Large intestine (tissue), 12 donors: ENCODE data around the gene TMED10. TPM values are rescaled to one million over a fixed set of nuclear protein-coding genes. Genes with fewer than 3 reads are reported as not detected.

ENCODE experiments used
- DNase-seq, 2 donors: peaks; one replicate each; pipeline versions ENCODE4 v3.0.0 to v3.0.0-alpha.2; 2013
- H3K27ac ChIP-seq: one replicate; pipeline ENCODE4 v1.5.1; 2013; ENCODE audit warnings: low read length
- H3K27me3 ChIP-seq: 2 replicates; pipeline ENCODE4 v1.6.1; 2013; ENCODE audit warnings: low read length; ENCODE audit not compliant: control insufficient read depth, insufficient read depth
- H3K36me3 ChIP-seq: 2 replicates; pipeline ENCODE4 v1.6.1; 2013; ENCODE audit warnings: low read length; ENCODE audit not compliant: control insufficient read depth, insufficient read depth
- H3K4me1 ChIP-seq: one replicate; pipeline ENCODE4 v1.6.1; 2013; ENCODE audit warnings: low read length; ENCODE audit not compliant: control insufficient read depth, insufficient read depth
- H3K4me3 ChIP-seq: one replicate; pipeline ENCODE4 v1.5.1; 2013; ENCODE audit warnings: low read length
- H3K9me3 ChIP-seq: one replicate; pipeline ENCODE4 v1.6.1; 2013; ENCODE audit warnings: mild to moderate bottlenecking, low read depth, low read length, moderate library complexity; ENCODE audit not compliant: control insufficient read depth
- WGBS: methylation state at CpG from one replicate; pipeline ENCODE4 v1.1.5; 2013; ENCODE audit warnings: low lambda C conversion rate; ENCODE audit not compliant: insufficient coverage; 5-methylcytosine and 5-hydroxymethylcytosine counted together
- long read RNA-seq, 11 donors: transcript quantifications; one replicate each; lab custom pipeline, GENCODE V29; 2026
- polyA plus RNA-seq: library from polyadenylated mRNA; unstranded; fragments of 120-200 nt; gene quantifications from one replicate; pipeline ENCODE4 v1.2.1, GENCODE V29; 2013

TMED10 gene
- polyA plus RNA-seq, result 194 TPM
- long read RNA-seq, donor 1, full-length matches to known transcripts, result 48 of 48 reads
- long read RNA-seq, donor 1, partial matches to known transcripts, result 0 of 48 reads
- long read RNA-seq, donor 1, other reads (novel, unspliced or antisense), result 0 of 48 reads
- long read RNA-seq, donor 2, full-length matches to known transcripts, result 113 of 125 reads
- long read RNA-seq, donor 2, partial matches to known transcripts, result 12 of 125 reads
- long read RNA-seq, donor 2, other reads (novel, unspliced or antisense), result 0 of 125 reads
- long read RNA-seq, donor 3, result 0 reads
- long read RNA-seq, donor 4, full-length matches to known transcripts, result 18 of 18 reads
- long read RNA-seq, donor 4, partial matches to known transcripts, result 0 of 18 reads
- long read RNA-seq, donor 4, other reads (novel, unspliced or antisense), result 0 of 18 reads
- long read RNA-seq, donor 5, full-length matches to known transcripts, result 59 of 68 reads
- long read RNA-seq, donor 5, partial matches to known transcripts, result 9 of 68 reads
- long read RNA-seq, donor 5, other reads (novel, unspliced or antisense), result 0 of 68 reads
- long read RNA-seq, donor 6, full-length matches to known transcripts, result 94 of 94 reads
- long read RNA-seq, donor 6, partial matches to known transcripts, result 0 of 94 reads
- long read RNA-seq, donor 6, other reads (novel, unspliced or antisense), result 0 of 94 reads
- long read RNA-seq, donor 7, full-length matches to known transcripts, result 65 of 70 reads
- long read RNA-seq, donor 7, partial matches to known transcripts, result 5 of 70 reads
- long read RNA-seq, donor 7, other reads (novel, unspliced or antisense), result 0 of 70 reads
- long read RNA-seq, donor 8, full-length matches to known transcripts, result 98 of 110 reads
- long read RNA-seq, donor 8, partial matches to known transcripts, result 12 of 110 reads
- long read RNA-seq, donor 8, other reads (novel, unspliced or antisense), result 0 of 110 reads
- long read RNA-seq, donor 9, full-length matches to known transcripts, result 101 of 101 reads
- long read RNA-seq, donor 9, partial matches to known transcripts, result 0 of 101 reads
- long read RNA-seq, donor 9, other reads (novel, unspliced or antisense), result 0 of 101 reads
- long read RNA-seq, donor 10, full-length matches to known transcripts, result 98 of 98 reads
- long read RNA-seq, donor 10, partial matches to known transcripts, result 0 of 98 reads
- long read RNA-seq, donor 10, other reads (novel, unspliced or antisense), result 0 of 98 reads
- long read RNA-seq, donor 11, full-length matches to known transcripts, result 78 of 78 reads
- long read RNA-seq, donor 11, partial matches to known transcripts, result 0 of 78 reads
- long read RNA-seq, donor 11, other reads (novel, unspliced or antisense), result 0 of 78 reads

- Histone ChIP-seq H3K27me3 (no peaks in the 10 kb centered on the region), H3K4me1 (peaks cover 3% of the 10 kb centered on the region)
- 0% methylated on average over 1 of the region's 49 CpGs for WGBS
Measured at GRCh38 chr14:75176142-75176820, at the start of gene TMED10. TMED10 (minus strand) TSS chr14:75176612; CDS start chr14:75176579, 33 bp downstream.

GRCh38 chr14:75224561-75224960, 48.1 kb upstream of the TMED10 start:
- no peaks in the 10 kb centered on the region for H3K9me3 ChIP-seq
- H3K36me3 ChIP-seq, result no peaks in the 10 kb centered on the region
- H3K27me3 ChIP-seq, result no peaks in the 10 kb centered on the region
- no CpG with 5 or more reads among the region's 2 CpGs for WGBS
- DNase-seq, result no peak
- no peak overlapping the region for H3K4me3 ChIP-seq
- H3K4me1 ChIP-seq, result peaks cover 31% of the 10 kb centered on the region
- no peak overlapping the region for H3K27ac ChIP-seq

More at GRCh38 chr14:75176142-75176820, at the start of gene TMED10:
- Histone ChIP-seq H3K4me3 (peak within 1 kb of the TSS; percentile 88), H3K9me3 (no peaks in the 10 kb centered on the region), H3K36me3 (no peaks in the 10 kb centered on the region), H3K27ac (peak within 1 kb of the TSS; percentile 98)
- DNase-seq, result peak; percentile 84 to 94

- H3K27me3 ChIP-seq, result no peaks in the 10 kb centered on the region
- peak overlapping the region; percentile 16 for H3K27ac ChIP-seq
- peaks cover 26% of the 10 kb centered on the region for H3K4me1 ChIP-seq
- peak in 1 of 2 donors; percentile 73 for DNase-seq
- no peaks in the 10 kb centered on the region for H3K36me3 ChIP-seq
- H3K9me3 ChIP-seq, result no peaks in the 10 kb centered on the region
- WGBS, result 0% methylated on average over 1 of the region's 4 CpGs
- no peak overlapping the region for H3K4me3 ChIP-seq
Measured at GRCh38 chr14:75223664-75224154, 47.3 kb upstream of the TMED10 start.

- Histone ChIP-seq H3K9me3 (no peaks in the 10 kb centered on the region), H3K4me1 (peaks cover 18% of the 10 kb centered on the region), H3K27me3 (no peaks in the 10 kb centered on the region), H3K36me3 (no peaks in the 10 kb centered on the region), H3K27ac (no peak overlapping the region), H3K4me3 (no peak overlapping the region)
- 80% methylated on average over 2 of the region's 12 CpGs for WGBS
- DNase-seq, result no peak
Measured at GRCh38 chr14:75222208-75222701, 45.8 kb upstream of the TMED10 start.

GRCh38 chr14:75221797-75222196, 45.4 kb upstream of the TMED10 start:
- Histone ChIP-seq H3K36me3 (no peaks in the 10 kb centered on the region), H3K4me3 (no peak overlapping the region), H3K9me3 (no peaks in the 10 kb centered on the region), H3K27ac (no peak overlapping the region), H3K27me3 (no peaks in the 10 kb centered on the region), H3K4me1 (peaks cover 13% of the 10 kb centered on the region)
- no peak for DNase-seq
- WGBS, result no CpG with 5 or more reads among the region's 2 CpGs

GRCh38 chr14:75220156-75220555, 43.7 kb upstream of the TMED10 start:
- no CpG with 5 or more reads among the region's 9 CpGs for WGBS
- H3K36me3 ChIP-seq, result no peaks in the 10 kb centered on the region

GRCh38 chr14:75217508-75218206, 41.2 kb upstream of the TMED10 start:
- no peak for DNase-seq
- Histone ChIP-seq H3K9me3 (no peaks in the 10 kb centered on the region), H3K4me3 (no peak overlapping the region), H3K4me1 (no peaks in the 10 kb centered on the region), H3K27ac (no peak overlapping the region), H3K27me3 (no peaks in the 10 kb centered on the region), H3K36me3 (no peaks in the 10 kb centered on the region)
- 100% methylated on average over 1 of the region's 4 CpGs for WGBS

More at GRCh38 chr14:75220156-75220555, 43.7 kb upstream of the TMED10 start:
- H3K4me3 ChIP-seq, result no peak overlapping the region
- no peak for DNase-seq
- H3K4me1 ChIP-seq, result peaks cover 8% of the 10 kb centered on the region
- H3K27me3 ChIP-seq, result no peaks in the 10 kb centered on the region
- no peak overlapping the region for H3K27ac ChIP-seq
- H3K9me3 ChIP-seq, result no peaks in the 10 kb centered on the region

- H3K27ac ChIP-seq, result no peak overlapping the region
- no peaks in the 10 kb centered on the region for H3K36me3 ChIP-seq
- H3K9me3 ChIP-seq, result no peaks in the 10 kb centered on the region
- no peaks in the 10 kb centered on the region for H3K4me1 ChIP-seq
- 100% methylated on average over 1 of the region's 6 CpGs for WGBS
- H3K27me3 ChIP-seq, result no peaks in the 10 kb centered on the region
- H3K4me3 ChIP-seq, result no peak overlapping the region
- DNase-seq, result no peak
Measured at GRCh38 chr14:75216427-75217006, 40.1 kb upstream of the TMED10 start.

GRCh38 chr14:75215520-75215919, 39.1 kb upstream of the TMED10 start:
- H3K4me1 ChIP-seq, result no peaks in the 10 kb centered on the region
- no peak for DNase-seq
- no peaks in the 10 kb centered on the region for H3K9me3 ChIP-seq
- WGBS, result 90% methylated on average over 2 of the region's 6 CpGs
- H3K4me3 ChIP-seq, result no peak overlapping the region
- no peaks in the 10 kb centered on the region for H3K27me3 ChIP-seq
- H3K36me3 ChIP-seq, result no peaks in the 10 kb centered on the region
- no peak overlapping the region for H3K27ac ChIP-seq
